ENCODE measurements around the gene MAPKAPK3.

The MAPKAPK3 gene

DNA sequence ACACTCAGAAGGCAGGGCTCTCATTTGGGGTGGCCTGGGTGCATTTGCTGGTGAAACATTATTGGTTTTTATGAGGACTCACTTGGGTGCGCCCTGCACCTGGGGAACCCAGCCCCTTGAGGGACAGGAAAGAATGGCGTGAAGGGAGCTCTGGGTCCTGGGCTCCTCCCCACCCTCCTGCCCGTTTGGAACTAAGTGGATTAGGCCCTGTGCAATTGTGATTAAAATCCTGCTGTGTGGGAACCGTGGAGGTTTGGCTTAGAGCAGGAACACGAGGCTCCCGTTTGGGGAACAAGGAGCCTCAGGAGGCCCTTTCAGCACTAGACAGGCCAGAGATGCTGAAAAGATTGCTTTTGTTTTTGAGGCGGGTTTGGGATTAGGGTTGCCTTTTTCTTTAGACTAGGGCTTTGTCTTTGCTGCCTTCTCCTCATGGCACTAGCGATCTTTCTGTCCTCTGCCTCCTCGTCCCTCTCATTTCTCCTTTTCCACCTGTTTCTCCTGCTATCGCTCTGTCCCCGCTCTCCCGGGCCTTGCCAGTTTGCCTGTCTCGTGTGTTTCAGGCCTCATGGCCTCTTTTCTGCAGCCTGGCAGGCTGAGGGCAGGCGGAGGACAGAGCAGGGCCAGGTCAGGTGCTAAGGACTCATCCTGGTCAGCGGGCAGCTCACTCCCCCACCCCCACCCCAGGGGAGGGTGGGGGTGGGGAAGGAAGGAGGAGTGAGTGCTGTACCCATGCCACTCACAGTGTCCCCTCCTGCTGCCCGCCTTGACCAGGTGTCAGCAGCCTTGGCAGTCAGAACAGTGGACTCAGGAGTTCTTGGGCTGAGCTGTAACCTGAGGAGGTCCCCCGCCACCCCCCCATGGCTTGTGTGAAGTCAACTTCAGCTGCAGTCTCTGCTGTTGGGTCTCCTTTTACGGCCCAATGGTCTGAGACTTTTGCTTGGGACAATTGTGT is 8.6 kb downstream of the MAPKAPK3 start:
- DNase-seq (ENCODE audit: low read depth in 2 of 2, low spot score in 1 of 2): no peak

DNA sequence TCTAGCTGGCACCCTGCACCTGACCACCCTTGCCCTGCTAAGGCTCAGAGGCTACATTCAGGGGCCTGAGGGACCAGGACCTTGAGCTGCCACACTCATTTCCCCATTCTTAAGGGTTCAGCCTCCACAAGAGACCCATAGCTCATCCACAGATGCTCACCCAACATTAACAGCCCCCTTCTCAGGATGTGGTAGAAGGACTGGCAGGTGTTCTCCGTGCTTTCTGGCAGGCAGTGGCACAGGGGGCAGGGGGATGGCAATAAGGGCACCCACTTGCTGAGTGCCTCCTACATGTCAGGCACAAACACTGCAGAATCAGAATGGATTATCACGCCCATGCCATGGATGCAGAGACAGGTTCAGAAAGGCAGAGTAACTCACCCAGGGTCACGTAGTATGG is 9.4 kb downstream of the MAPKAPK3 start:
- no peak for DNase-seq (ENCODE audit: low read depth in 2 of 2, low spot score in 1 of 2)

DNA sequence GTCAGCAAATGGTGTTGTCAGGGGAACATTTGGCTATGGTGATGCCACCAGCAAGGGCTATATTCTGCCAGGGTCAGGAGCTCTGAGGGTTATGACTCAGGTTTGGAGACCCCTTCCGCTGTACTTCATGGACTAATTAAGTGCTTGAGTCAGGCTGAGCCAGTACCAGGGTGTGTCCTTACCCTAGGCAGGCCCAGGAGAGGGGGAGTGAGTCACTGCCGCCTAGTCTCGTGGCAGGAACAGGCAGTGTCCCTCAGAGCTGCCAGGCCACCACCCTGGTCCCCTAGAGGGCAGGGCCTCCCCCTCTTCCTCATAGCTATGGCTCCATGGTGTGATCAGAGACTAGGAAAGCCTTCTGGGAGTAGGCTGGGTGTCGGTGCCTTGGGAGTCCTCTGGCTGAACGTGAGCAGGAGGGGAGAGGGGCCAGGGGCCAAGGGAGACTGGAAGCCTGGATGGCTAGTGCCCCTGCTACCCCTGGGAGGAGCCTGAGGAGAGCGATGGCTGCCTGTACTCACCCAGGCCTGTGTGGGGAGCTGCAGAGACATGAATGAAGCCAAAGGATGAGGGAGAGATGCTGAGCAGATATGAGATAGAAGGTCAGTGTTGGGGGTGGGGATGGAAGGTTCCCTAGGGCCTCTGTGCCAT is 10.6 kb downstream of the MAPKAPK3 start:
- DNase-seq (ENCODE audit: low read depth in 2 of 2, low spot score in 1 of 2): no peak

GRCh38 chr3:50628601-50629000 is 11.7 kb downstream of the MAPKAPK3 start:
- DNase-seq (ENCODE audit: low read depth in 2 of 2, low spot score in 1 of 2): no peak

GRCh38 chr3:50630394-50630793 is 13.4 kb downstream of the MAPKAPK3 start:
- DNase-seq (ENCODE audit: low read depth in 2 of 2, low spot score in 1 of 2): no peak

DNA sequence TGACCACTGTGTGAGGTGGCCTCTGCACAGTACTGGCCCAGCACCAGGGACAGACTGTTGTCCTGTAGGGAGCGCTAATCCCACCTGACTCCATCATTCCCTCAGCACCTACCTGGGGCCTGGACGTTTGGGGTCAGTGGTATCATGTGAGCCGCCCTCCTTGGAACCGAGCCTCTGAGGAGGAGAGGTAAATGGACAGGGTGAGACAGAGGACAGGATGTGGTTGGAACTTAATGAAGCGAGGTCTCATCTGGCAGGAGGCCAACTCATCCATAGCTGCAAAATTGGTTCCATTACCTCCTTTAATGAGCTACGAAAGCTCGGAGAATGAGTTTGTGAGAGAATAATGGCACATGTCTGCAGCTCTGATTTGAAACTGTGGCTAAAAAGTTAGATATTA is 13.9 kb downstream of the MAPKAPK3 start:
- no peak for DNase-seq (ENCODE audit: low read depth in 2 of 2, low spot score in 1 of 2)

DNA sequence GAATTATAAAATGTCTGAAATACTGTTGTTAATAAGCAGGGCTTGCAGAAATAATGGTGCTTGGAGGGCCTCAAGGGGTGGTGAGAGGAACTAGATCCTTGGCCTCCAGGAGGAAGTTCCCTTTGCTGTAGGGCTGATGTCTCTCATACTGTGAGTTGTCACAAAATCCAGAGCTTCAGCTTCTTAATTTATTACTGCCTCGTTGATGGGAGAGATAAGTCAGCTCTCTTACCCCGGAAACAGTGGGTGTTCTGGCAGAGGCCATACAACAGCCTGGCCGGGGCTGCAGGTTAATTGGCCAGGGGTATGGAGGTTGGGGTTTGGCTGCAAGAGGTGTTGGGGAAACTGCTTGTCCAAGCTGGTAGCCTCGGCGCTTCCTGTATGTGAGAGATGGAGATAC is 15.5 kb downstream of the MAPKAPK3 start:
- DNase-seq (ENCODE audit: low read depth in 2 of 2, low spot score in 1 of 2): no peak

DNA sequence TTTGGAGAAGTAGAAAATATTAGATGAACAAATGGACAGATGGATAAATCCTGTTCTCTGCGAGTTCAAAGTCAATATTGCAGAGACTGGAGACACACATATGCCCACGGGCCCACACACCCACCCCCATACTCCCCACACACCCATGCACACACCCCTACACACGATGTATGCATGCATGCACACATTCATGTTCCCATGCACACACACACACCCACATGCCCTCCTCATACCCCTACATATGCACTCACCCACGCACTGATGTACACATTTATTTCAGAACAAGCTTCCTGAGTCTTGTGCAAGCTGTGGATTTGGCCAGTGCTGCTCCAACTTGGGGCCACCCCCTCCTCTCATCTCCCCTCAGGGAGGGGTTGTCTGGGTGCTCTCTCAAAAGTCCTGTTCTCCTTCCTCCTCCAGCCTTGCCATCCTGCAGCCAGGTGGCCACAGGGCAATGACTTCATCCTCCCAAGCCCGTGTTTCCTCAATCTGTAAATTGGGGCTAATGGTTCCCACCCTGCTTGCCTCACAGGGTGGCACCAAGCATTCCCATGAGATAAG is 16.4 kb downstream of the MAPKAPK3 start:
- DNase-seq (ENCODE audit: low read depth in 2 of 2, low spot score in 1 of 2): no peak

- DNase-seq (ENCODE audit: low read depth in 2 of 2, low spot score in 1 of 2): no peak
Measured at GRCh38 chr3:50635066-50635465, 18.1 kb downstream of the MAPKAPK3 start.

GRCh38 chr3:50637011-50637410 is 20.1 kb downstream of the MAPKAPK3 start:
- DNase-seq (ENCODE audit: low read depth in 2 of 2, low spot score in 1 of 2): no peak

DNA sequence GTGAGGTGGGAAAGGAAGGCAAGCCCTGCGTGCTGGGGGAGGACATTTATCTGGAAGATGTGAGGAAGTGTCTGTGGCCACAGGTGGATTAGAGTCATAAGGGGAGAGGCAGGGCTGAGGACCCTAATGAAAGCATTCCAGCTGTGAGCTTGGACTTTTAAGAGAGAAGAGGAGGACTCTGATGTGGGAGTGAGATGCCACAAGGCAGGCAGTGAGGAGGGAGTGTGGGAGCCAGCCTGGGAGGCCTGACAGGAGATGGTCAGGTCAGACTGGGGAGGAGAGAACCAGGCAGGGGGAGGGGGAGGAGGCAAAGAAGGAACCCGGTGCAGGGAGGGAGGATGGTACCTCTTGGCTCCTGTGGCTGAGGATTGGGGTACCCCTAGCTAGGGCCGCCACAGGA is 21.0 kb downstream of the MAPKAPK3 start:
- DNase-seq (ENCODE audit: low read depth in 2 of 2, low spot score in 1 of 2): no peak

- no peak for DNase-seq (ENCODE audit: low read depth in 2 of 2, low spot score in 1 of 2)
Measured at GRCh38 chr3:50639055-50639494, 22.1 kb downstream of the MAPKAPK3 start.

- no peak for DNase-seq (ENCODE audit: low read depth in 2 of 2, low spot score in 1 of 2)
Measured at GRCh38 chr3:50642382-50642781, 25.4 kb downstream of the MAPKAPK3 start.

DNA sequence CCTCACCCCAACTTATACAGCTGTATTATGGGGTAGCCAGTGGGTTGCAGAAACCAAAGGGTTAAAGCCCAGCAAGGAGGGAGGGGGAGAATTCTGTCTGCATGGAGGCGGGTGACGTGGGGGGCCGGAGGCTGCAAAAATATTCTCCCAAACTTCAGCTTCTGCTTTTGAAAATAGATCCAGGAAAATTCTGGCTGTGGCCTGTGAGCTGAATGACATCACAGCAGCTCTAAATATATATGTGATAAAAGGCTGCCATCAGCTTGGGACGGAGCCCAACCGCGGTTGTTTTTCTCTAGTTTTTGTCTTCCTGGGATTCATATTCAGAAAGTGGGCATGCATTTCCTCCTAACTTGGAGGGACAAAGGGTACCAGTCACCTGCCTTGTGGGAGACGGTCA is 27.6 kb downstream of the MAPKAPK3 start:
- DNase-seq (ENCODE audit: low read depth in 2 of 2, low spot score in 1 of 2): no peak

- no peak for DNase-seq (ENCODE audit: low read depth in 2 of 2, low spot score in 1 of 2)
Measured at GRCh38 chr3:50645378-50645777, 28.4 kb downstream of the MAPKAPK3 start.

- DNase-seq (ENCODE audit: low read depth in 2 of 2, low spot score in 1 of 2): no peak
Measured at GRCh38 chr3:50648313-50648712, 31.4 kb downstream of the MAPKAPK3 start.

GRCh38 chr3:50648944-50649343 is 32.0 kb downstream of the MAPKAPK3 start:
- DNase-seq (ENCODE audit: low read depth in 2 of 2, low spot score in 1 of 2): no peak

- DNase-seq (ENCODE audit: low read depth in 2 of 2, low spot score in 1 of 2): no peak
Measured at GRCh38 chr3:50649451-50649931, 32.5 kb downstream of the MAPKAPK3 start.

- no peak for DNase-seq (ENCODE audit: low read depth in 2 of 2, low spot score in 1 of 2)
Measured at GRCh38 chr3:50650018-50650417, 33.1 kb downstream of the MAPKAPK3 start.

DNA sequence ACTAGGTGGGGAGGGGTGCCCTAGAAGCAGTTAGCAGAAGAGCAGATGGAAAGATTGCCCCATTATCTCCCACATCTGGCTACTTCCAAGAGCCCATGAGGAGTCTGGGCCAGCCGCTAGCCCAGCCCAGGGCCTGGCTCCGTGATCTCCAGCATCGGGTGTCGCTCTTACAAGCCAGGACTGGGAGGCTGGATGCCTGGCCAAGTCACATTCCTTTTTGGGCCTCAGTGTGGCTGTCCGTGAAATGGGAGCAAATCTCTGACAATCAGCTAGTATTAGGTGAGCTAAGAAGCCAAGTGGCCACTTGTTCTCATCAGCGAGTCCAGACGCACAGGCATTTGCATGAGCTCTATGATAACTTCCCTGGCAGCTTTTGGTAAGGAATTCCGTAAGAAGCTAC is 34.5 kb downstream of the MAPKAPK3 start:
- no peak for DNase-seq (ENCODE audit: low read depth in 2 of 2, low spot score in 1 of 2)

- DNase-seq (ENCODE audit: low read depth in 2 of 2, low spot score in 1 of 2): no peak
Measured at GRCh38 chr3:50651920-50652529, 35.1 kb downstream of the MAPKAPK3 start.

GRCh38 chr3:50652709-50653108 is 35.8 kb downstream of the MAPKAPK3 start:
- peak; percentile 9 to 25 for DNase-seq (ENCODE audit: low read depth in 2 of 2, low spot score in 1 of 2)
